ENCODE measurements around the gene CPSF7.

GRCh38 chr11:61445516-61445915, 15.7 kb upstream of the CPSF7 start:
- TF ChIP-seq, protein P1, sequence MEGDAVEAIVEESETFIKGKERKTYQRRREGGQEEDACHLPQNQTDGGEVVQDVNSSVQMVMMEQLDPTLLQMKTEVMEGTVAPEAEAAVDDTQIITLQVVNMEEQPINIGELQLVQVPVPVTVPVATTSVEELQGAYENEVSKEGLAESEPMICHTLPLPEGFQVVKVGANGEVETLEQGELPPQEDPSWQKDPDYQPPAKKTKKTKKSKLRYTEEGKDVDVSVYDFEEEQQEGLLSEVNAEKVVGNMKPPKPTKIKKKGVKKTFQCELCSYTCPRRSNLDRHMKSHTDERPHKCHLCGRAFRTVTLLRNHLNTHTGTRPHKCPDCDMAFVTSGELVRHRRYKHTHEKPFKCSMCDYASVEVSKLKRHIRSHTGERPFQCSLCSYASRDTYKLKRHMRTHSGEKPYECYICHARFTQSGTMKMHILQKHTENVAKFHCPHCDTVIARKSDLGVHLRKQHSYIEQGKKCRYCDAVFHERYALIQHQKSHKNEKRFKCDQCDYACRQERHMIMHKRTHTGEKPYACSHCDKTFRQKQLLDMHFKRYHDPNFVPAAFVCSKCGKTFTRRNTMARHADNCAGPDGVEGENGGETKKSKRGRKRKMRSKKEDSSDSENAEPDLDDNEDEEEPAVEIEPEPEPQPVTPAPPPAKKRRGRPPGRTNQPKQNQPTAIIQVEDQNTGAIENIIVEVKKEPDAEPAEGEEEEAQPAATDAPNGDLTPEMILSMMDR (IDR thresholded peaks at IDR 0.05 in 2 of 3, conservative IDR thresholded peaks at IDR 0.05 in 1 of 3; ENCODE audit: control insufficient read depth in 2 of 3, extremely low read depth in 1 of 3, insufficient read depth in 1 of 3, low read depth in 3 of 3, low read length in 3 of 3) = no peak
- TF ChIP-seq SIN3A (IDR thresholded peaks at IDR 0.05; ENCODE audit: low read depth, low read length) (no peak), NFXL1 (IDR thresholded peaks at IDR 0.05; ENCODE audit: borderline replicate concordance) (no peak), HDAC2 (IDR thresholded peaks at IDR 0.05) (no peak), SMC3 (IDR thresholded peaks at IDR 0.05; ENCODE audit: borderline replicate concordance, low read length) (no peak), ZNF274 (IDR thresholded peaks at IDR 0.05; ENCODE audit: insufficient read depth, insufficient read length) (no peak), POLR2A (IDR thresholded peaks at IDR 0.05; ENCODE audit: low read depth, low read length) (no peak), EP300 (IDR thresholded peaks at IDR 0.05; ENCODE audit: borderline replicate concordance in 1 of 2, control insufficient read depth in 1 of 2, low read depth in 2 of 2, low read length in 2 of 2) (no peak)
